NB4 (cell line): Measurements from ENCODE around the gene IFNA5.

Source experiments
- TF ChIP-seq, protein P1 (sequence below): IDR thresholded peaks from one replicate; pipeline ENCODE4 v1.5.1; 2012; ENCODE audit warnings: low read depth, low read length
- TF ChIP-seq, protein P2 (sequence below): IDR thresholded peaks from 2 replicates; pipeline ENCODE4 v1.6.1; 2011; ENCODE audit warnings: low read depth, low read length

DNA sequence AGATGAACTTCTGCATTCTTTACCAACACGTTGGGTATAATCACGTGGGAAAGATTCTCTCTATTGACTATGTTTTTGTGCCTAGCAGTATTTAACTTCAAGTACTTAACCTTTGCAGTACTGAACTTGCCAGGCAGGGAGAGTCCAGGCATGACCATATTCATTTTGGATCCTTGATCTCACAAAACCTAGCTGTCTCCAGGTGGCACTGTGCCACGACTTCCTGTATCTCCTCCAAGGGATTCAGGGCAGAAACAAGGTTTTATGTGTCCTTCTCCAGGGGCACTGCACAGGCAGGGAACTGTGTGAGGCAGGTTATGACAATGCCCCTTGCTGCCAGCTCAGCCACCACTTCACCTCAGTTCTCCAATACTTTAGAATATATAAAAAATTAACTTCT, 11.7 kb upstream of the IFNA5 start:
- TF ChIP-seq, protein P1, sequence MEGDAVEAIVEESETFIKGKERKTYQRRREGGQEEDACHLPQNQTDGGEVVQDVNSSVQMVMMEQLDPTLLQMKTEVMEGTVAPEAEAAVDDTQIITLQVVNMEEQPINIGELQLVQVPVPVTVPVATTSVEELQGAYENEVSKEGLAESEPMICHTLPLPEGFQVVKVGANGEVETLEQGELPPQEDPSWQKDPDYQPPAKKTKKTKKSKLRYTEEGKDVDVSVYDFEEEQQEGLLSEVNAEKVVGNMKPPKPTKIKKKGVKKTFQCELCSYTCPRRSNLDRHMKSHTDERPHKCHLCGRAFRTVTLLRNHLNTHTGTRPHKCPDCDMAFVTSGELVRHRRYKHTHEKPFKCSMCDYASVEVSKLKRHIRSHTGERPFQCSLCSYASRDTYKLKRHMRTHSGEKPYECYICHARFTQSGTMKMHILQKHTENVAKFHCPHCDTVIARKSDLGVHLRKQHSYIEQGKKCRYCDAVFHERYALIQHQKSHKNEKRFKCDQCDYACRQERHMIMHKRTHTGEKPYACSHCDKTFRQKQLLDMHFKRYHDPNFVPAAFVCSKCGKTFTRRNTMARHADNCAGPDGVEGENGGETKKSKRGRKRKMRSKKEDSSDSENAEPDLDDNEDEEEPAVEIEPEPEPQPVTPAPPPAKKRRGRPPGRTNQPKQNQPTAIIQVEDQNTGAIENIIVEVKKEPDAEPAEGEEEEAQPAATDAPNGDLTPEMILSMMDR, result peak; percentile 15
- TF ChIP-seq, protein P2, sequence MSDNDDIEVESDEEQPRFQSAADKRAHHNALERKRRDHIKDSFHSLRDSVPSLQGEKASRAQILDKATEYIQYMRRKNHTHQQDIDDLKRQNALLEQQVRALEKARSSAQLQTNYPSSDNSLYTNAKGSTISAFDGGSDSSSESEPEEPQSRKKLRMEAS, result no peak
